T-cell (primary cell): ENCODE data around the gene KCNG1. TPM values are rescaled to one million over a fixed set of nuclear protein-coding genes. Genes with fewer than 3 reads are reported as not detected.

Source experiments
- ATAC-seq, 4 experiments: fragments of 200-7000 bp in 3 of 4; fragments of 150-1000 bp in 1 of 4; cut with Tn5 transposase; replicated peaks in 1 of 4; 1 replicate in 3 of 4; 2 replicates in 1 of 4; pipeline ENCODE4 v1.10.0; 2021; ENCODE audit warnings: moderate library complexity in 3 of 4, mild to moderate bottlenecking in 2 of 4, moderate number of reproducible peaks in 1 of 4
- CTCF ChIA-PET, 2 donors: fragments of 300-600 bp; sonication (Branson Sonifier 250); formaldehyde crosslinking; loops; one replicate each; lab custom pipeline; 2022; ENCODE audit warnings: antibody characterized with exemption in 2 of 2; lab: Charles Lee
- POLR2A ChIA-PET, 2 donors: fragments of 300-600 bp; sonication (Branson Sonifier 250); formaldehyde crosslinking; loops; one replicate each; lab custom pipeline; 2022; ENCODE audit warnings: antibody characterized with exemption in 2 of 2; lab: Charles Lee
- DNase-seq, 35 experiments: peaks; one replicate each; pipeline versions ENCODE4 v3.0.0 to v3.0.0-alpha.2; 2013 to 2023
- H3K27ac ChIP-seq: one replicate; pipeline ENCODE4 v1.5.1; 2013; ENCODE audit warnings: low read length
- H3K27me3 ChIP-seq, 2 experiments: replicated peaks in 1 of 2; 1 replicate in 1 of 2; 2 replicates in 1 of 2; pipeline versions ENCODE4 v1.6.1 to v1.7.0; 2013; ENCODE audit warnings: low read length in 1 of 2, mixed read lengths in 1 of 2; ENCODE audit not compliant: control insufficient read depth in 2 of 2, insufficient read depth in 2 of 2; ENCODE audit errors: extremely low read depth in 1 of 2
- H3K36me3 ChIP-seq, 2 donors: 1 replicate in 1 of 2; 2 replicates in 1 of 2; pipeline versions ENCODE4 v1.6.1 to v1.7.0; 2013; ENCODE audit warnings: low read length in 1 of 2; ENCODE audit not compliant: control insufficient read depth in 2 of 2, insufficient read depth in 1 of 2; ENCODE audit errors: extremely low read depth in 1 of 2
- H3K4me1 ChIP-seq, 2 experiments: 1 replicate in 1 of 2; 2 replicates in 1 of 2; pipeline versions ENCODE4 v1.6.1 to v1.7.0; 2013; ENCODE audit warnings: low read length in 2 of 2, mixed read lengths in 1 of 2; ENCODE audit not compliant: insufficient read depth in 2 of 2, control insufficient read depth in 1 of 2; ENCODE audit errors: extremely low read depth in 1 of 2
- H3K4me3 ChIP-seq, 2 donors: 1 replicate in 1 of 2; 2 replicates in 1 of 2; pipeline versions ENCODE4 v1.5.1 to v1.7.0; 2013; ENCODE audit warnings: mild to moderate bottlenecking in 2 of 2, low read length in 1 of 2, moderate library complexity in 1 of 2; ENCODE audit not compliant: control insufficient read depth in 1 of 2; ENCODE audit errors: extremely low read depth in 1 of 2
- H3K9me3 ChIP-seq: 2 replicates; pipeline ENCODE4 v1.7.0; 2013
- H3K27ac Mint-ChIP-seq, 2 donors: one replicate each; pipeline ENCODE4 v1.8.0; 2020 to 2021; ENCODE audit warnings: mild to moderate bottlenecking in 2 of 2, mixed read lengths in 2 of 2
- H3K27me3 Mint-ChIP-seq, 2 donors: one replicate each; pipeline ENCODE4 v1.8.0; 2021 to 2022; ENCODE audit warnings: mixed read lengths in 2 of 2
- H3K36me3 Mint-ChIP-seq: one replicate; pipeline ENCODE4 v1.8.0; 2021; ENCODE audit warnings: mixed read lengths
- H3K4me1 Mint-ChIP-seq, 3 donors: one replicate each; pipeline ENCODE4 v1.8.0; 2020 to 2022; ENCODE audit warnings: mixed read lengths in 3 of 3, mild to moderate bottlenecking in 1 of 3
- H3K4me3 Mint-ChIP-seq, 3 donors: one replicate each; pipeline ENCODE4 v1.8.0; 2020 to 2022; ENCODE audit warnings: mild to moderate bottlenecking in 3 of 3, mixed read lengths in 3 of 3, moderate library complexity in 3 of 3
- H3K9me3 Mint-ChIP-seq, 3 donors: one replicate each; pipeline ENCODE4 v1.8.0; 2020 to 2022; ENCODE audit warnings: mixed read lengths in 3 of 3
- WGBS: methylation state at CpG from one replicate; pipeline ENCODE4 v1.1.5; 2013; ENCODE audit warnings: missing lambda C conversion rate; ENCODE audit not compliant: insufficient coverage; 5-methylcytosine and 5-hydroxymethylcytosine counted together
- total RNA-seq, 35 experiments: library from RNA in 6 of 35; stranded (reverse) in 6 of 35; fragments of 120-200 nt in 1 of 35; gene quantifications; one replicate each; pipeline versions ENCODE4 v1.2.1 to v1.2.4 and lab custom pipeline; 2013 to 2026

Gene KCNG1
- total RNA-seq, 5 donors from 2014 or later (not counting 1 experiment from before 2014, with no cell fraction given) = 0.35 to 0.82 (median 0.82) TPM; not detected in 2

DNA sequence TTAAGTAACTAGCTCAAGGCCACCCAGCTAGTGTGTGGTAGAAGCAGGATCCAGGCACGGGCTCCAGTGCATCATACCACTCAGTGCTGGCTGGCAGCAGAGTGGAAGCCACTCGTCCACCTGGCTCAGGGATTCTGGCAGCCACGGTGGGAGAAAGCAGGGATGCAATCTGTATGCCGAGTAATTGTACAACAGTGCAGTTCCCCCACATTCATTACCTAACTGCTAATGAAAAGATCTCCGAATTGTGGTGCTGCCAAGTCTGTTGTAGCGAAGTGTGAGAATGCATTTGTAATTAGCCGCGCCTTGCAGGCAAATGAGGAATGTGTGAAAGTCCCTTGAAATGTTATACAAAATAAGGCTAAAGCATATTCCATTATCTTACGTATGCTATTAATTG lies 29.0 kb downstream of the KCNG1 start:
- ATAC-seq = no peak
- CTCF ChIA-PET = interaction anchor here in 1 of 2 donors (1.2 kb wide), 1 partner anchor 315 kb away, joined by 4 read pairs; no protein-coding TSS in a partner anchor

DNA sequence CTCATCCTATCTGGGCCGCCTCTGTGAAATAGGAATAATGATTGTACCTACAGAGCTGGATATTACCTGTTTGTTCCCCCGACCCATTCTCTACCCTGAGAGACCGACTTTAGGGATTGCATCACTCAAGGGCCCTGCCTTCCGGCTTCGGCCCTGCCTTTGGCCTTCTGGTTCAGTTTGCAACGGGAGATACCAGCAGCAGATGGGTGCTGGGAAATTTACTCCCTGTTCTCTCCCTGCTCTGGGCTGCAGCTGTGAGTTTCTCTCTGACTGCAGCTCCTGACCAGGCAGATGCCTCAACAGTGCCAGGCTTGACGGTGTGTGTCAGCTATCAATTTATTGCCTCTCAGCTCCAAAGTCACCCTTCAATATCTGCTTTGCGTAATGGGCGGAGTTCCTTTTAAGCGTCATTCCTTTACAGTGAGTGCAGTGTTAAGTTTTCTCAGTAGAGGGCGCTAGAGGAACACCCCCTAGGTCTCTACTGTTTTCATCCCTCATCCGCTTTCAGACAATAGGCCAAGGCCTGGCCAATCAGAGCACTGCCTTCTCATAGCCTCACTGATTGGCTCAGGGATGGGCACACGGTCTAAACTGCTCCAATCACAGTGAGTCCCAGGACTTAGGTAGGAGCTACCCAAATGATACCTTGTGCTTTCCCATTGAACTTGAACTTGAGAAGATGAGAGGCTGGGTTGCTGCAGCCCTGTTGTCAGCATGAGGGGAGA lies 30.0 kb downstream of the KCNG1 start:
- H3K27ac ChIP-seq = no peak overlapping the region
- H3K9me3 Mint-ChIP-seq = peaks cover 0 to 3% (median 0%) of the 10 kb centered on the region in 3 donors
- H3K9me3 ChIP-seq = no peaks in the 10 kb centered on the region
- H3K27me3 ChIP-seq = peaks cover 2 to 34% of the 10 kb centered on the region in 2 experiments
- H3K4me3 ChIP-seq = no peak overlapping the region
- WGBS = 52% methylated on average over 8 of the region's 13 CpGs
- peaks cover 4 to 8% of the 10 kb centered on the region in 2 donors for H3K27me3 Mint-ChIP-seq
- no peaks in the 10 kb centered on the region for H3K36me3 ChIP-seq
- ATAC-seq = peak; percentile 45 to 79 (median 57)
- no peak overlapping the region for H3K4me3 Mint-ChIP-seq
- no peaks in the 10 kb centered on the region for H3K36me3 Mint-ChIP-seq
- no peak overlapping the region for H3K27ac Mint-ChIP-seq
- peak in 20 of 35 experiments; percentile 3 to 59 (median 12) for DNase-seq
- H3K4me1 Mint-ChIP-seq = no peaks in the 10 kb centered on the region
- no peaks in the 10 kb centered on the region for H3K4me1 ChIP-seq
- POLR2A ChIA-PET = no interaction called here
- CTCF ChIA-PET = interaction anchor here in 1 of 2 donors (1.2 kb wide), 1 partner anchor 316 kb away, joined by 4 read pairs; no protein-coding TSS in a partner anchor

More for the DNA sequence above, 29.0 kb downstream of the KCNG1 start:
- no peak for DNase-seq
- peaks cover 3 to 38% of the 10 kb centered on the region in 2 experiments for H3K27me3 ChIP-seq
- H3K4me3 ChIP-seq = no peak overlapping the region
- Mint-ChIP-seq H3K4me3 (no peak overlapping the region), H3K27me3 (peaks cover 8 to 12% of the 10 kb centered on the region in 2 donors), H3K36me3 (no peaks in the 10 kb centered on the region), H3K27ac (no peak overlapping the region), H3K9me3 (peaks cover 0 to 3% (median 0%) of the 10 kb centered on the region in 3 donors), H3K4me1 (no peaks in the 10 kb centered on the region)
- no peak overlapping the region for H3K27ac ChIP-seq
- H3K4me1 ChIP-seq = no peaks in the 10 kb centered on the region
- H3K36me3 ChIP-seq = no peaks in the 10 kb centered on the region
- POLR2A ChIA-PET = no interaction called here
- H3K9me3 ChIP-seq = no peaks in the 10 kb centered on the region
- 60% methylated on average over 1 of the region's 9 CpGs for WGBS

- no peaks in the 10 kb centered on the region for H3K4me1 ChIP-seq
- no peak for ATAC-seq
- H3K9me3 ChIP-seq = no peaks in the 10 kb centered on the region
- H3K9me3 Mint-ChIP-seq = peaks cover 0 to 3% (median 0%) of the 10 kb centered on the region in 3 donors
- H3K27me3 Mint-ChIP-seq = peaks cover 8 to 13% of the 10 kb centered on the region in 2 donors
- H3K27ac Mint-ChIP-seq = no peak overlapping the region
- H3K27ac ChIP-seq = no peak overlapping the region
- WGBS = no CpG with 5 or more reads among the region's 4 CpGs
- CTCF ChIA-PET = interaction anchor here in 1 of 2 donors (1.5 kb wide), 1 partner anchor 19 kb away, joined by 3 read pairs; no protein-coding TSS in a partner anchor
- no peak overlapping the region for H3K4me3 Mint-ChIP-seq
- H3K4me1 Mint-ChIP-seq = peaks cover 0 to 2% (median 2%) of the 10 kb centered on the region in 3 donors
- DNase-seq = no peak
- peaks cover 1 to 37% of the 10 kb centered on the region in 2 experiments for H3K27me3 ChIP-seq
- H3K4me3 ChIP-seq = no peak overlapping the region
- H3K36me3 Mint-ChIP-seq = no peaks in the 10 kb centered on the region
- POLR2A ChIA-PET = no interaction called here
- no peaks in the 10 kb centered on the region for H3K36me3 ChIP-seq
These were observed 30.6 kb downstream of the KCNG1 start for GRCh38 chr20:50992336-50992732.

DNA sequence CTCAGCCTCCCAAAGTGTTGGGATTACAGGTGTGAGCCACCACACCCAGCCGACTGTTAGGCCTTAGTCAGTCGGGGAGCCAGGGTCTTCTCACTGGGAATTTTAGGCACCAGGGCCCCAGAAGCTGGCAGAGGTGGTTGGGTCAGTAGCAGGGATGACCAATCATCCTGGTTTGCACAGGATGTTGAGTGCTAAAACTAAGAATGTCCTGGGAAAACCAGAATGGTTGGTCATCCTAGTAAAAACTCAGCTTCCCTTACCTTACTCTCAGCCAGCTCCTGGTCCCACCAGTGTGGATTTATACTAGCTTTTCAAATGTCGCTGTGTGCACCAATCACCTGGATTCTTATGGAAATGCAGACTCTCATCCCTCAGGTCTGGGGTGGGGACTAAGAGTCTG lies 31.8 kb downstream of the KCNG1 start:
- no peak overlapping the region for H3K4me3 Mint-ChIP-seq
- no peak overlapping the region for H3K4me3 ChIP-seq
- H3K4me1 ChIP-seq = no peaks in the 10 kb centered on the region
- H3K36me3 Mint-ChIP-seq = no peaks in the 10 kb centered on the region
- H3K27me3 ChIP-seq = peaks cover 4 to 31% of the 10 kb centered on the region in 2 experiments
- ATAC-seq = no peak
- no peak overlapping the region for H3K27ac ChIP-seq
- no peaks in the 10 kb centered on the region for H3K9me3 ChIP-seq
- CTCF ChIA-PET = interaction anchor here (0.7 to 1.5 kb wide), 3 partner anchors 18 to 1337 kb away, joined by 3 to 8 read pairs (median 3); no protein-coding TSS in a partner anchor
- H3K36me3 ChIP-seq = no peaks in the 10 kb centered on the region
- WGBS = 55% methylated on average over 2 of the region's 3 CpGs
- H3K4me1 Mint-ChIP-seq = peaks cover 0 to 2% (median 2%) of the 10 kb centered on the region in 3 donors
- POLR2A ChIA-PET = no interaction called here
- H3K9me3 Mint-ChIP-seq = peaks cover 0 to 3% (median 0%) of the 10 kb centered on the region in 3 donors
- no peak overlapping the region for H3K27ac Mint-ChIP-seq
- peaks cover 13 to 24% of the 10 kb centered on the region in 2 donors for H3K27me3 Mint-ChIP-seq
- no peak for DNase-seq

- CTCF ChIA-PET = interaction anchor here (0.6 to 6.0 kb wide), 28 partner anchors 9 to 1178 kb away, joined by 3 to 50 read pairs (median 5); partner anchors contain the start of gene BCAS4 (in 1 of the 2)
- no peaks in the 10 kb centered on the region for H3K36me3 ChIP-seq
- Mint-ChIP-seq H3K27ac (no peak overlapping the region), H3K9me3 (no peaks in the 10 kb centered on the region), H3K4me3 (no peak overlapping the region), H3K27me3 (peaks cover 22 to 37% of the 10 kb centered on the region in 2 donors), H3K36me3 (no peaks in the 10 kb centered on the region), H3K4me1 (peaks cover 0 to 2% (median 2%) of the 10 kb centered on the region in 3 donors)
- no peak overlapping the region for H3K27ac ChIP-seq
- no peaks in the 10 kb centered on the region for H3K4me1 ChIP-seq
- H3K4me3 ChIP-seq = no peak overlapping the region
- 21% methylated on average over 11 of the region's 13 CpGs for WGBS
- DNase-seq (peak in 34 of 35 experiments; percentile 10 to 87 (median 42)), ATAC-seq (peak; percentile 83 to 95 (median 88))
- H3K27me3 ChIP-seq = peaks cover 4 to 34% of the 10 kb centered on the region in 2 experiments
- H3K9me3 ChIP-seq = no peaks in the 10 kb centered on the region
- POLR2A ChIA-PET = no interaction called here
These were observed 35.3 kb downstream of the KCNG1 start for GRCh38 chr20:50987493-50988210.

GRCh38 chr20:50983321-50983720 lies 39.6 kb downstream of the KCNG1 start:
- H3K36me3 Mint-ChIP-seq = no peaks in the 10 kb centered on the region
- ATAC-seq = no peak
- no peaks in the 10 kb centered on the region for H3K9me3 ChIP-seq
- H3K27me3 ChIP-seq = peaks cover 4 to 42% of the 10 kb centered on the region in 2 experiments
- H3K4me3 ChIP-seq = no peak overlapping the region
- WGBS = no CpG with 5 or more reads among the region's 2 CpGs
- no peak overlapping the region for H3K4me3 Mint-ChIP-seq
- no peaks in the 10 kb centered on the region for H3K9me3 Mint-ChIP-seq
- POLR2A ChIA-PET = no interaction called here
- H3K27ac ChIP-seq = no peak overlapping the region
- H3K4me1 Mint-ChIP-seq = peaks cover 4 to 6% (median 6%) of the 10 kb centered on the region in 3 donors
- H3K27ac Mint-ChIP-seq = no peak overlapping the region
- peaks cover 50 to 60% of the 10 kb centered on the region in 2 donors for H3K27me3 Mint-ChIP-seq
- no peaks in the 10 kb centered on the region for H3K36me3 ChIP-seq
- CTCF ChIA-PET = interaction anchor here (0.7 to 6.0 kb wide), 3 partner anchors 84 to 342 kb away, joined by 4 to 50 read pairs (median 6); no protein-coding TSS in a partner anchor
- DNase-seq = no peak
- H3K4me1 ChIP-seq = peaks cover 0 to 4% of the 10 kb centered on the region in 2 experiments
